HG03558 (cell line): Measurements from ENCODE around the gene TMEM225B.
A peak's percentile ranks its signal among the peaks of the same experiment; 100 is the strongest.
"Not testable (repeated sequence)": the region's sequence is repeated elsewhere in the genome, so short reads cannot be mapped to it uniquely, and the experiment has no call there.

Experiments used
- ATAC-seq: cut with Tn5 transposase; IDR thresholded peaks from one replicate; pipeline ENCODE4 v1.9.1; 2021; ENCODE audit warnings: moderate number of reproducible peaks; ENCODE audit not compliant: unreplicated experiment; ENCODE audit errors: extremely low read depth

Gene TMEM225B, protein sequence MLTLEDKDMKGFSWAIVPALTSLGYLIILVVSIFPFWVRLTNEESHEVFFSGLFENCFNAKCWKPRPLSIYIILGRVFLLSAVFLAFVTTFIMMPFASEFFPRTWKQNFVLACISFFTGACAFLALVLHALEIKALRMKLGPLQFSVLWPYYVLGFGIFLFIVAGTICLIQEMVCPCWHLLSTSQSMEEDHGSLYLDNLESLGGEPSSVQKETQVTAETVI

DNA sequence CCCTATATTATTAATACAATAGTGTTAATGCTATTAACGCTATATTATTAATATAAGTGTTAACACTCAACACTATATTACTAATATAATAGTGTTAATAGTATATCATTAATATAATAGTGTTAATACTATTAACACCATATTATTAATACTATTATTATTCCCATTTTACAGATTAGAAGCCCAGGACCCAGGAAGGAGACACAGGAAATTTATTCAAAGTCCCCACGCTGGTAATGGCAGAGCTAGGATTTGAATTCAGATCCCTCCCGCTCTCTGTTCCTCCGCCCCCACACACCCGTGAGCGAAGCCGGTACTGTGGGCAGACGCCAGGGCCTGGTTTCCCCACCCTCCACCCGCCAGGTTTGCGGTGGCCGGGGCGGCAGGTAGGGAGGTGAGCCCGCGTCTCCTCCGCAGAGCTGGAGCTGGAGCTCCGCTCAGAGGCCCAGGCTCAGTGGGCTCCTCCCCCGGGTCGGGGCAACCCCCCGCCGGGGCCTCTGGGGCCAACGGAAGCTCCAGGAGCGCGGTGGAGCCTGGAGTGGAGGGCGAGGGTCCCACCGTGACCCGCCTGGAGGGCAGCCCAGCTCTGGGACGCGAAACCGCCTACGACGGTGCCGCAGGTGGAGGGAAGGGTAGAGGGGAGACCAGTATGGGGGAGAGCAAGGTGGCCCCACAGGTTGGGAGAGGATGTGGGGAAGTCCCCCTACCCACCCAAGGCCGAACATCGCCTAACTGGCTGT, at the start of gene TMEM225B:
Gene TMEM225B, plus strand, starts transcription at position 506 of the 740 bp plus-strand sequence. CDS start 6,122 bp downstream, outside the sequence.
- ATAC-seq = no peak

DNA sequence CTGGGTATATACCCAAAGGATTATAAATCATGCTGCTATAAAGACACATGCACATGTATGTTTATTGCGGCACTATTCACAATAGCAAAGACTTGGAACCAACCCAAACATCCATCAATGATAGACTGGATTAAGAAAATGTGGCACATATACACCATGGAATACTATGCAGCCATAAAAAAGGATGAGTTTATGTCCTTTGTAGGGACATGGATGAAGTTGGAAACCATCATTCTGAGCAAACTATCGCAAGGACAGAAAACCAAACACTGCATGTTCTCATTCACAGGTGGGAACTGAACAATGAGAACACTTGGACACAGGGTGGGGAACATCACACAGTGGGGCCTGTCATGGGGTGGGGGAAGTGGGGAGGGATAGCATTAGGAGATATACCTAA, 48.5 kb upstream of the TMEM225B start:
- ATAC-seq = not testable (repeated sequence)

DNA sequence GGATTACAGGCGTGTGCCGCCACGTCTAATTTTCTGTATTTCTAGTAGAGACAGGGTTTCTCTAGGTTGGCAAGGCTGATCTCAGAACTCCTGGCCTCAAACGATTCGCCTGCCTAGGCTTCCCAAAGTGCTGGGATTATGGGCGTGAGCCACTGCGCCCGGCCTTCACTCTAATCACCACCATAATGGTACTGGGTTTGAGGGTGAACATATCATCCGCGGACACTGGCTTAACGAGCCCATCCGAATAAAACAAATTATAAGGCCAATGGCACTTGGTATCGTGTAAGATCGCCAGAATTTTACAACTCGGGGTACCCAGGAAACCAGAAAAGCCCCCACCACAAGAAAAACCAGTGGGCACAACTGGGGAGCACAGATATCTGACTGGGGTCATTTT, 46.7 kb upstream of the TMEM225B start:
- no peak for ATAC-seq

DNA sequence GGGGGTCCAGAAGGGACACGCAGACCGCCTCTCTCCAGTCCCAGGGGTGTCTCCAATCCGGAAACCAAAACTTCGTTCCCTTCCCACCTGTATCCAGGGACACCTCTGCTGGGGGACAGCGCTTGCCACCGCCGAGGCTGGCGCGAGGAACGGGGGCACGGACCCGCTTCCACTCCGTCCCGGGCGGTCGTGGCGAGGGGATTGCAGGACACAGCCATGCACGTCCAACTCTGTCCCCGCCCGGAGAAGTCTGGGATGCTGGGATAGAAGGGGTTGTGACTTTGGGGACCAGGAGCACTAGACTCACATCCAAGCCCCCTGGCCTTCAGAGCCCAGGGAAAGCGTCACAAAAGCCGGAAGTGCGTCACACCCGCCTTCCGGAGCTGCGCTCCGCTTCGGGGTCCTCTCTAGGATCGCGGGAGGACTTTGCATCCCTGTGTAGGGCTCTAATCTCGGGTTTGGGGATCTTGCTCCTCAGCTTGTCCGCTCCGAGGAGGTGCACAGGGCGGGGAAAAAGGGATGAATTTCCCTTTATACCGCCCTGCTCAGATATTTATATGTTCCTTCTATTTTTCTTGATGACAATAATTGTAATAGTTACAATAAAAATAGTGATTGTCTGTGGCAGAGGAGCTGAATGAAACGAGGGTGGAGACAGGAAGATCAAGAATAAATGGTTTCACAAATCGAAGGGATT, 46.2 kb upstream of the TMEM225B start, which contains the start of gene FAM200A:
Gene FAM200A, minus strand, starts transcription at position 348 of the 697 bp plus-strand sequence. CDS start 3,707 bp downstream, outside the sequence.
- ATAC-seq = peak; percentile 76

DNA sequence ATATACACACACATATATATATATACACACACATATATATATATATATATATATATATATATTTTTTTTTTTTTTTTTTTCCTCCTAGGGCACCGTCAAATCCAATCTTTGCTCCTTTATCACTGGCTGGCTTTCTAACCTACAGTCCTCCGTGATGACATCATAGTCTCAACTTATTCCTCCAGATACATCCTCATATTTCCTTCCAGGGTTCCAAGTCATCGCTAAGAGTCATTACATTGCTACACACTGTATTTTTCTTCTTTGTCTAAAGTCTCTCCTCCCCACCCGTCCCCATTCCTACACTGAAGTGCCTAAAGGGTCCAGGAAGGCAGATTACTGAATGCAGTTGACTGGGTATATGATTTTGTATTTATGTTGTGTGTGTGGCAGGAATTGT, 45.0 kb upstream of the TMEM225B start:
- ATAC-seq = no peak

DNA sequence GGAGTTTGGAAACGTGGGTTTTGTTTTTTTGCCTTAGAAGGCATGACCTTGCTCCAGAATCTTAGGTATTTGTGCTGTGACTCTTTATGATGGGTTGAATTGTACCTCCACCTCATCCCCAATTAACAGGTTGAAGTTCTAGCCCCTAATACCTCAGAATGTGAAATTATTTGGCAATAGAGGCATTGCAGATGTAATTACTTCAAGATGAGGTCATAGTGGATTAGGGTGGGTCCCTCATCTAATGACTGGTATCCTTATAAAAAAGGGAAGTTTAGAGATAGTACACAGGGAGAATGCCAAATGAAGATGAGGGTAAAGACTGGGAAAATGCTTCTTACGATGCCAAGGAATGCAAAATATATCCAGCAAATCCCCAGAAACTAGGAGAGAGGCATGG, 43.1 kb upstream of the TMEM225B start:
- ATAC-seq = no peak

DNA sequence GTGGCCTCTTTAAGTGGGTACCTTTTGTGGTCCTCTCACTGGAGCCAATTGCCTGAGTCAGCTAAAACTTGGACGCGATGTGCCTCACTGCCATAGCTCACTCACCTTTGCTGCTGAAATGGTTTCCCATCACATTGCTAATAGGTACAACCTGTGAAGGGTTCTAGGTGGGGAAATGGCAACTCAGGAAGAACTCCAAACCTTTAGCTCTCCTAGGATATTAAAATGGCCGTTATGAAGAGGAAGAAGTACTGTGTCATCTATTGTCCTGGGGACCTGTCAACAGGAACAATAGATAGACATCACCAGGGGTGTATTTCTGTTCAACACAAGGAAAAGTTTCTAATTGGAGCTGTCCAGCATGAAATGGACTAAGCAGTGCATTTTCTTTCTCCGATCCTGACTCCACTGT, 40.9 kb upstream of the TMEM225B start:
- ATAC-seq = no peak

DNA sequence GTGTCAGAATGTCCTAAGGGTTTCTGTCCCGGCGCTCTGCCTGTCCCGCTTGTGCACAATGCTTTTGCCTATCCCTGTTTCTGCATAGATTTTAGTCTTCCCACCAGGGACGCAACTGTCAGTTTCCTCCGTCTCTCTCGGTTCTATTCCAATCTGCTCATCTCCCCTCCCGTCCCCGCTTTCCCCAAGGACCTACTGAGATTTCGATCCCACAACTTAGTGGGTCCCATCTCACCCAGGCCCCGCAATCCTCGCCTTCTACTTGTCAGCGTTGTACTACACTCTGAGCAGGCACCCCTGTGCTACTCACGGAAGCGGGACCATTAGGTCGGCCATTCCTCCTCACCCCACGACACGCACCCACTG, 40.1 kb upstream of the TMEM225B start:
- peak; percentile 4 for ATAC-seq

DNA sequence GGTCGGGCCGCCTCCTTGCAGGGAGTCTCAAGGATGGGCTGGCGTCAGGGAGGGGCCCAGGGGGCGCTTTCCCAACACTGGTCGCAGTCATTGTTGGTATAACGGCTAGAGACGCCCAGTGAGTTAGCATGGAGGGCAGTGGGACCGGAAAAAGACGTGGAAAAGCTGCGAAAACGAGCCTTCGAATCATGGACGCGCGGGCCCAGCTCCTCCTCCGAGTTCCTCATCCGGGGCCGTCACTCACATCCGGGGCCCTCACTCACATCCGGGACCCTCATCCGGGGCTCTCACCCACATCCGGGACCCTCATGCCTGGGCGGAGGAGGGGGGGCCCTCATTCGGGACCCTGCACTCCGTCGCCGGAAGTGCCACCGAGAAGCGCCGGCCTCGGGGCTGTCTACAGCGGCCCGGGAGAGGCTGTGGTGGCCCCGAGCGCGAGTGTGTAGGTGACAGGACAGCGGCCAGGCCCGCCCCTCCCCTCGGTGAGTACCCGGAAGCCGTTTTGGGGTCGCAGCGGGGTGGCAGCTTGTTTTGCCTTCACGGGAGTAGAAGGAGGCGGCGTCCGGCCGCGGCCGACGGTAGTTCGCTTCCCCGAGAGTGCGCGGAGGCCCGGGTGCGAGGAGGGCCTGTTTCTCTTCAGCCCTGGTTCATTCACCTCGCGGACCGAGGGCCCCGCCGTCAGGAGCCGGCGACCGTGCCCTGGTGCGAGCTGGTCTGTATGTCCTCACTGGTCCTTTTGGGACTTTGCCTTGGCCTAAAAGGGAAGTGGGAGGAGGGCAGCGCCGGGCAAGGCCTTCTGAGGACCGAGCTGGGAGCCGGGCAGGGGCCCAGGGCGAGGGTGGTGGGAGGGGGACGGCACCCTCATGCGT, 39.5 kb upstream of the TMEM225B start, which contains the start of gene ZNF655:
Gene ZNF655, plus strand, starts transcription at position 337 of the 869 bp plus-strand sequence. CDS start 1,918 bp downstream, outside the sequence.
- peak; percentile 40 for ATAC-seq

DNA sequence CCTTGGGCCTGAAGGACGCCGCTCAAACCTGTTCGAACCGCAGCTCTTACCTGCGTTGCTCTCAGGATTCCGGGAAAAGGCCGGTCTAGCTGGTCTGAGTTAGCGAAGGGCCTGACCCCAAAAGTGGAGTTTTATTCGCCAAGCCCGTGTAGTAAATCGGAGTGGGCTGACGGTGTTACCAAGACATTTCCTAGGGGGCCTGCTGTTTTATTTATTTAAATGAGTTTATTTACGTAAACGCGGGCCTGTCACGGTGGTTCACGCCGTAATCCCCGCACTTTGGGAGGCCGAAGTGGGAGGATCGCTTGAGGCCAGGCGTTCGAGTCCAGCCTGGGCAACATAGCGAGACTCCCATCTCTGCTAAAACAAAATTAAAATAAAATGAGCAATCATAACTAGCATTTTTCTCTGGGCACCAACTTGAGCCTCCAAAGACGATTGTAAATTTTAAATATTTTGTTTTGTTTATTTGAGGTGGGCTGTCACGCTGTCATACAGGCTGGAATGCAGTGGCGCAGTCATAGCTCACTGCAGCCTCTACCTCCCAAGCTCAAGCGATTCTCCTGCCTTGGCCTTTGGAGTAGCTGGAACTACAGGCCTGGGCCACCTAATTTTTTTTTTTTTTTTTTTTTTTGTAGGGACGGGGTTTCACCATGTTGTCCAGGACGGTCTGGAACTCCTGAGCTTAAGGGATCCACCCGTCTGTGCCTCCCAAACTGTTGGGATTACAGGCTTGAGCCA, 38.7 kb upstream of the TMEM225B start:
- no peak for ATAC-seq

DNA sequence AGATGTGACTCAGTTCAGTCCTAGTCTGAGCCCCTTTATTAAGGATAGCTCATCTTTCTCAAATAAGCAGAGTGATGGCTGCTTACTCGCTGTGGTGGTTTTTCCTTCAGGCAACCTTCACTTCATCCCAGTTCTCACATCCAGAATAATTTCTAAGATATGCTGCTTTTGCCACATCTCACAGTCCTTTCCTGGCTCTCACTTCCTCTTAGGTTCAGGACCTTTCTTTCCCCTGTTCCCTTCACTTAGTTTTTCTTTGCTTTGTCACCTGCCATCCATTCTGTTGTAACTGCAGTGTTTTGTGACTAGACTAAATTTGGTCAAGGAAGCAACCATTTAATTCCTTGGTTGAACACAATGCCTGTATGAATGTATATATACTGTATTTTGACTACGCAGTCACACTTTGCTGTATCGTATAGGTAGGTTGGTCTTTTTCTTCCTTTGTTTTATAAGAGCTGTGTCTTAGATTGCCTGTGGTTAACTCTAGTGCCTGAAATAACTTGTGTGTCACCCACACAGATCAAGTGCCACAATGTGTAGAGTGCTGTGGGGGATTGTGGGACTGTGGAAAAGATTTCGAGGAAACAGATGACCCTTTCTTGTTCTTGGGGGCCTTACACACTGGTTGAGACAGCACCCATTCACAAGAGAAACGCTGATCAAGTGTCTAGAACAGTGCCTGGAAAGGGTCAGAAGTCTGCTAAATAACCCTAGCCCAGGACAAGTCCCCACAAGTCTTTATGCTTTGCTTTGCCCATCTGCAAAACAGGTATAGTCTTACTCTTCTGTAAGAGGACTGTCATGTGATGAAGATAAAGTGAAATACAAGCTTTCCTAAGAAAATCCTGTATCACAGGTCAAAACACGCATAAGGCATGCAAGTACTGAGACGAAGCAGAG, 37.0 kb upstream of the TMEM225B start:
- no peak for ATAC-seq

DNA sequence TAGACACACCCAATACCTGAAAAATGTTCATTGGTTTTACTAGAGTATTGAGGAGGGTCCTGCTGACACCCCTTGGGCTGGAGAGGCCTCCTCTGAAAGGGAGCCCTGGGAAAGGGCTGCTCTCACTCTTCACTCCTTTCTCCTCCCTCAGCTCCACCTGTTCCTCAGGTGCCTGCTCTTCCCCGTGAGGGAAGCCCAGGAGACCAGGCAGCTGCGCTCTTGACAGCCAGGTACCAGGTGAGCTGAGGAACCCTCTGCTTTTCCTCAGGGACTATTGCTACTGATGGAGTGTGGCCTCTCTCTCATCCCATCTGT, 36.4 kb upstream of the TMEM225B start:
- ATAC-seq = no peak

DNA sequence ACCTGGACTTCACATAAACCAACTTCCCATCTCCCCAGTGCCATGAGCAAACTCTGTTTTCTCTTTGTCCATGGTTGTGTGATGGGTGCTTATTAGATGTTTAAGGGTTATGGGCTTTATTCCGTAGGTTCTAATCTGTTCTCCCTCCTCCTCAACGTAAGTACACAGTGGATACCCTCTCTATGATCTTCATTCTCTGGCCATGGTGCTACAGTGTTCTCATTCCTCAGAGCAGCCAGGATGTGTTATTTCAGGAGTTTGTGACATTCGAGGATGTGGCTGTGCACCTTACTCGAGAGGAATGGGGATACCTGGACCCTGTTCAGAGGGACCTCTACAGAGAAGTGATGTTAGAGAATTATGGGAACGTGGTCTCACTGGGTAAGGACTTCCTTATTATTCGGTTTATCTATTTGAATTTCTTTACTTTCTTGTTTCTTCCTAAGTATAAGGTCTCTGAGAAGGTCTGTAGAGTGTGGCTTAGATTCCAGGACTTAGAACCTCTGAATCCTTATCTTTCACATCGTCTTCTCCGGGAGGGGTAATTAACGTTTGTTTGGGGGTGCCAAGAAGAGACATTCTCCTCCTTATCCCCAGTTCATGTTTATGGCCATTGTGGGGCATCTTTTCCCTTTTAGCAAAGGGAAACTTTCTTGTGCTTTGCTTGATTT, 35.8 kb upstream of the TMEM225B start:
- no peak for ATAC-seq

DNA sequence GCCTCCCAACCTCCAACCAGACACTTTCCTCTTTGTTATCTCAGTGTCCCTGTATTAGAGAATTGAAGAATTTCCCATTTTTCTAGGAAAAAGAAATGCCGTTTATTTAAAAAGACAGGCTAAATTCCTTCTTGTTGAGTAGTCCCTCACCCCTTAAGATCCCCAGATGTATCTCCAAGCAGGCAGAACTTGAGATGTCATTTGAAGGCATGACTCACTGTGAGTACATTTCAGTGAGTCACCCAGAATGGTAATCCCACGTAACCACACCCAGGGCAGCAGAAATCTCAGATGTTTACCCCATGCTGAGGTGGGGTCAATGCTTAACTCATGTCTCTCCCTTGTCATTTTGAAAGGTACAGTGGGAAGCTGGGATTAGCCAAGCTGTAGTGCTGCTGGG, 35.2 kb upstream of the TMEM225B start:
- no peak for ATAC-seq

DNA sequence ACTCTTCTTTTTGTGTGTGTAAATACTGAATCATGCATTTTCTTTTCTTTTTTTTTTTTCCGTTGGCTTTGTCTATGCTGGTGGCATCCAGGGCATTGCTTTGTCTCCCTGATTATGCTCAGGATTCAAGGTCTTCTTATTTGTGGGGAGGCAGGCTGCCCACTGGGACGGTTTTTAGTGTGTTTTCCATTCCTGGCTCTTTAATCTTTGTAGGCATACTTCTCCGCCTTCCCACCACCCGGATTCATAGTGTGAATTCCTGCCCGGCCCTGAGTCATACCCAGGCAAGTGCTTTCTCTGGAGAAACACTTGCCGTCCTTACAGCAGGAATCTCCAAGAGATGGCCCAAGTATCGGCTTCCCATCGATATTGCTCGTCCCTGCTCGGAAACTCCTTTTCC, 34.4 kb upstream of the TMEM225B start:
- no peak for ATAC-seq

DNA sequence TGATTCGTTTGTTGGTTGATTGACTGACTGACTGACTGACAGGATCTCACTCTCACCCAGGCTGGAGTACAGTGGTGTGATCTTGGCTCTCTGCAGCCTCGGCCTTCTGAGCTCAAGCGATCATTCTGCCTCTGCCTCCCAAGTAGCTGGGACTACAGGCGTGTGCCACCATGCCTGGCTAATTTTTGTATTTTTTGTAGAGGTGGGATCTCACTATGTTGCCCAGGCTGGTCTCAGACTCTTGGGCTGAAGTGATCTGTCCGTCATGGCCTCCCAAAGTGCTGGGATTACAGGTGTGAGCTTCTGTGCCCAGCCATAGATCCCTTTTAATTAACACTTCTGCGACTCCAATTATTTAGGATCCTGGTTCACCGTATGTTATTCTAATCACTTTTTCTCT, 29.3 kb upstream of the TMEM225B start:
- ATAC-seq = not testable (repeated sequence)

DNA sequence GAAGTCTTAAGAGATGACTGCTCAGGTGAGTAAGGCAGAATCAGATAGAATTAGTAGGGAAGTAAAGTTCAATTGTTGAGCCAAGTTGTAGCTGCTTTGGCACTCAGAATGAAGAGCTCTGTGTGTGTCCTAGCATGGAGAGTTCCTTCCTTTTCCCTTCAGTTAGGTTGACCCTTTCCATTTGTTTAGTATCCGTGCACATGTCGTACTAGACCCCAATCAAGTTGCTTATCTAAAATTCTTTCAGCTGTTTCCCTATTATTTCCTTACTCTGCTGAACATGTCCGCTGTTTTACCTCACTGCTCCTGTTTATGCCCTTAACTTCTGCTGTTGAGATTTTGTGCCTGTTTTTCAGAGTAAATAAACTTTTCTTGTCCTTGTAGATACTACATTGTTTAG, 26.3 kb upstream of the TMEM225B start:
- no peak for ATAC-seq

DNA sequence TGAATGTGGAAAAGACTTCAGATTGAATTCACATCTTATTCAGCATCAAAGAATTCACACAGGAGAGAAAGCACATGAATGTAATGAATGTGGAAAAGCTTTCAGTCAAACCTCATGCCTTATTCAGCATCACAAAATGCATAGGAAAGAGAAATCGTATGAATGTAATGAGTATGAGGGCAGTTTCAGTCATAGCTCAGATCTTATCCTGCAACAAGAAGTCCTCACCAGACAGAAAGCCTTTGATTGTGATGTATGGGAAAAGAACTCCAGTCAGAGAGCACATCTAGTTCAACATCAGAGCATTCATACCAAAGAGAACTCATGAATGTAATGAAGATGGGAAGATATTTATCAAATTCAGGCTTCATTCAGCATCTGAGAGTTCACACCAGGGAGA, 24.8 kb upstream of the TMEM225B start:
- ATAC-seq = no peak
